HCT116 (cell line): ENCODE data around the gene TBC1D2B. TPM values are rescaled to one million over a fixed set of nuclear protein-coding genes. Genes with fewer than 3 reads are reported as not detected.

Experiments used
- ATAC-seq: fragments of 200-7000 bp; cut with Tn5 transposase; 2 replicates; pipeline ENCODE4 v1.9.1; 2020; ENCODE audit warnings: mild to moderate bottlenecking, moderate library complexity
- BruUV-seq: library from RNA; stranded (reverse); fragments of 400-500 nt; replicated peaks from 2 replicates; lab custom pipeline; 2021; lab: Mats Ljungman, UMichigan
- CTCF ChIA-PET: fragments of 300-600 bp; sonication (Branson Sonifier 250); formaldehyde crosslinking; loops from one replicate; lab custom pipeline; 2021; ENCODE audit warnings: antibody characterized with exemption; lab: Charles Lee
- POLR2A ChIA-PET: fragments of 300-600, 350-600 bp; sonication (Branson Sonifier 250); formaldehyde crosslinking; loops from one replicate; lab custom pipeline; 2021; ENCODE audit warnings: antibody characterized with exemption; lab: Charles Lee
- RAD21 ChIA-PET, 2 experiments: fragments of 300-600 bp; sonication (Branson Sonifier 250); formaldehyde crosslinking; loops; one replicate each; lab custom pipeline; 2023; ENCODE audit warnings: low total read pairs in 2 of 2; ENCODE audit not compliant: uncharacterized antibody in 2 of 2, unreplicated experiment in 2 of 2, low non-redundant PET in 1 of 2; lab: Charles Lee
- DNase-seq: peaks from one replicate; pipeline ENCODE4 v3.0.0-alpha.2; 2010; ENCODE audit warnings: low read depth, low spot score
- H2AFZ ChIP-seq: fragments of 200-600 bp; shearing (Covaris generic), sonication (generic); 2 replicates; pipeline ENCODE4 v1.6.1; 2017; ENCODE audit warnings: low read depth, mixed run types, mixed read lengths, antibody characterized with exemption, low read length; ENCODE audit not compliant: poor library complexity, severe bottlenecking
- H3K27ac ChIP-seq: 2 replicates; pipeline ENCODE4 v1.5.1; 2012; ENCODE audit warnings: low read depth, low read length
- H3K27me3 ChIP-seq: fragments of 200-600 bp; sonication (generic); 2 replicates; pipeline ENCODE4 v1.6.1; 2016; ENCODE audit warnings: mixed run types, low read length, mixed read lengths; ENCODE audit not compliant: insufficient read depth
- H3K36me3 ChIP-seq, 2 experiments: fragments of 200-500 bp in 1 of 2; fragments of 200-600 bp in 1 of 2; sonication (Bioruptor generic) in 1 of 2; sonication (generic) in 1 of 2; 2 replicates each; pipeline versions ENCODE4 v1.5.1 to v1.6.1; 2014 to 2016; ENCODE audit warnings: low read length in 2 of 2, inconsistent platforms in 1 of 2, mixed read lengths in 1 of 2, mixed run types in 1 of 2; ENCODE audit not compliant: insufficient read depth in 2 of 2, control insufficient read depth in 1 of 2
- H3K4me1 ChIP-seq, 2 experiments: fragments of 200-600 bp in 1 of 2; sonication (generic) in 1 of 2; 2 replicates each; pipeline versions ENCODE4 v1.5.1 to v1.6.1; 2012 to 2017; ENCODE audit warnings: low read length in 2 of 2, inconsistent platforms in 1 of 2, mild to moderate bottlenecking in 1 of 2, mixed read lengths in 1 of 2, mixed run types in 1 of 2, moderate library complexity in 1 of 2; ENCODE audit not compliant: insufficient read depth in 2 of 2, control insufficient read depth in 1 of 2
- H3K4me2 ChIP-seq: fragments of 200-600 bp; sonication (generic); 2 replicates; pipeline ENCODE4 v1.6.1; 2017; ENCODE audit warnings: mixed run types, low read length, mixed read lengths
- H3K4me3 ChIP-seq, 2 experiments: fragments of 200-600 bp in 1 of 2; sonication (generic) in 1 of 2; replicated peaks in 1 of 2; 2 replicates each; pipeline ENCODE4 v1.5.1; 2011 to 2016; ENCODE audit warnings: low read length in 2 of 2, control low read depth in 1 of 2, low read depth in 1 of 2, mild to moderate bottlenecking in 1 of 2, mixed read lengths in 1 of 2, mixed run types in 1 of 2
- H3K79me2 ChIP-seq: fragments of 200-600 bp; sonication (generic); 2 replicates; pipeline ENCODE4 v1.6.1; 2017; ENCODE audit warnings: mild to moderate bottlenecking, mixed run types, low read length, moderate library complexity, mixed read lengths; ENCODE audit not compliant: insufficient read depth
- H3K9ac ChIP-seq: fragments of 200-600 bp; sonication (generic); 2 replicates; pipeline ENCODE4 v1.6.1; 2016; ENCODE audit warnings: low read length, mixed read lengths
- H3K9me2 ChIP-seq: fragments of 200-600 bp; sonication (generic), shearing (Covaris generic); 2 replicates; pipeline ENCODE4 v1.6.1; 2017; ENCODE audit warnings: mixed run types, mild to moderate bottlenecking, moderate library complexity; ENCODE audit not compliant: insufficient read depth
- H3K9me3 ChIP-seq, 2 experiments: fragments of 200-500 bp in 1 of 2; fragments of 200-600 bp in 1 of 2; sonication (Bioruptor generic) in 1 of 2; sonication (generic) in 1 of 2; 2 replicates each; pipeline ENCODE4 v1.6.1; 2014 to 2017; ENCODE audit warnings: low read length in 2 of 2, mixed read lengths in 2 of 2, inconsistent platforms in 1 of 2, low read depth in 1 of 2, mild to moderate bottlenecking in 1 of 2, mixed run types in 1 of 2, moderate library complexity in 1 of 2; ENCODE audit not compliant: control insufficient read depth in 1 of 2, insufficient read depth in 1 of 2
- H4K20me1 ChIP-seq: fragments of 200-600 bp; sonication (generic), shearing (Covaris generic); 2 replicates; pipeline ENCODE4 v1.6.1; 2017; ENCODE audit warnings: mixed run types, mild to moderate bottlenecking, moderate library complexity; ENCODE audit not compliant: insufficient read depth
- CBX3 ChIP-seq: IDR thresholded peaks from 2 replicates; pipeline ENCODE4 v1.6.1; 2012; ENCODE audit warnings: low read depth
- CEBPB ChIP-seq: IDR thresholded peaks from 2 replicates; pipeline ENCODE4 v1.6.1; 2012; ENCODE audit warnings: low read depth
- CTCF ChIP-seq, 3 experiments: fragments of 200-600 bp in 1 of 3; sonication (generic) in 1 of 3; IDR thresholded peaks in 2 of 3; conservative IDR thresholded peaks in 1 of 3; 2 replicates each; pipeline ENCODE4 v1.5.1; 2012 to 2017; ENCODE audit warnings: low read depth in 2 of 3, low read length in 2 of 3, antibody characterized with exemption in 1 of 3, borderline replicate concordance in 1 of 3, control low read depth in 1 of 3, mild to moderate bottlenecking in 1 of 3, mixed read lengths in 1 of 3, mixed run types in 1 of 3, moderate library complexity in 1 of 3; ENCODE audit not compliant: insufficient read depth in 1 of 3
- EGR1 ChIP-seq: IDR thresholded peaks from 2 replicates; pipeline ENCODE4 v1.6.1; 2012; ENCODE audit warnings: low read depth
- EZH2phosphoT487 ChIP-seq: fragments of 200-600 bp; IDR thresholded peaks from 2 replicates; pipeline ENCODE4 v1.6.1; 2018; ENCODE audit warnings: antibody characterized with exemption, borderline replicate concordance
- FOSL1 ChIP-seq: IDR thresholded peaks from 2 replicates; pipeline ENCODE4 v1.6.1; 2012; ENCODE audit warnings: low read depth
- POLR2A ChIP-seq: IDR thresholded peaks from 2 replicates; pipeline ENCODE4 v1.7.0; 2011; ENCODE audit warnings: borderline replicate concordance; ENCODE audit not compliant: insufficient read depth, insufficient read length; ENCODE audit errors: extremely low read depth
- SIN3A ChIP-seq: IDR thresholded peaks from 2 replicates; pipeline ENCODE4 v1.6.1; 2012; ENCODE audit warnings: low read depth
- YY1 ChIP-seq: IDR thresholded peaks from 2 replicates; pipeline ENCODE4 v1.6.1; 2011; ENCODE audit warnings: low read length, low read depth, moderate library complexity, mild to moderate bottlenecking; ENCODE audit not compliant: insufficient replicate concordance; ENCODE audit errors: extremely low read depth
- ZBTB33 ChIP-seq: IDR thresholded peaks from 2 replicates; pipeline ENCODE4 v1.6.1; 2011; ENCODE audit warnings: mild to moderate bottlenecking, low read length, moderate library complexity; ENCODE audit not compliant: insufficient replicate concordance; ENCODE audit errors: extremely low read depth
- ZFX ChIP-seq: fragments of 450-650 bp; IDR thresholded peaks from 2 replicates; pipeline ENCODE4 v1.6.1; 2017
- ZNF274 ChIP-seq: fragments of 200-500 bp; sonication (Bioruptor generic); IDR thresholded peaks from 2 replicates; pipeline ENCODE4 v1.6.1; 2014; ENCODE audit warnings: mild to moderate bottlenecking, low read depth, low read length, inconsistent platforms
- intact Hi-C: fragments of 100-400 bp; cut with micrococcal nuclease; formaldehyde crosslinking; loops from 2 replicates; pipeline ENCODE4 v1.10.0; 2022
- total RNA-seq: library from RNA; stranded (reverse); gene quantifications from one replicate; pipeline ENCODE4 v1.2.1, GENCODE V29; 2021; ENCODE audit not compliant: unreplicated experiment
- TF ChIP-seq, protein P1 (sequence below): IDR thresholded peaks from 2 replicates; pipeline ENCODE4 v1.6.1; 2012

Gene TBC1D2B
- total RNA-seq, 1 experiment from 2014 or later = 16.6 TPM

GRCh38 chr15:78087951-78088772, 10.7 kb upstream of the TBC1D2B start:
- DNase-seq = no peak
- no peak overlapping the region for H2AFZ ChIP-seq
- no TSS peak for BruUV-seq
- no peak overlapping the region for H3K9ac ChIP-seq
- no peak for TF ChIP-seq CTCF (IDR thresholded peaks at IDR 0.05 in 2 of 3, conservative IDR thresholded peaks at IDR 0.05 in 1 of 3; ENCODE audit: borderline replicate concordance in 1 of 3, insufficient read depth in 1 of 3, low read depth in 2 of 3, low read length in 2 of 3)
- no peak for TF ChIP-seq CBX3
- TF ChIP-seq EGR1 = no peak
- no peak for TF ChIP-seq POLR2A
- TF ChIP-seq, protein P1, sequence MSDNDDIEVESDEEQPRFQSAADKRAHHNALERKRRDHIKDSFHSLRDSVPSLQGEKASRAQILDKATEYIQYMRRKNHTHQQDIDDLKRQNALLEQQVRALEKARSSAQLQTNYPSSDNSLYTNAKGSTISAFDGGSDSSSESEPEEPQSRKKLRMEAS = no peak
- no peak for TF ChIP-seq FOSL1
- no peak for TF ChIP-seq ZFX
- no peak for TF ChIP-seq ZNF274
- no peak for TF ChIP-seq YY1
- TF ChIP-seq EZH2phosphoT487 = no peak
- no peak for TF ChIP-seq CEBPB
- no peak for TF ChIP-seq ZBTB33
- no peak for TF ChIP-seq SIN3A
- no peak overlapping the region for H3K4me3 ChIP-seq
- no peak overlapping the region for H3K27ac ChIP-seq
- no peaks in the 10 kb centered on the region for H3K27me3 ChIP-seq
- no peaks in the 10 kb centered on the region for H3K9me2 ChIP-seq
- RAD21 ChIA-PET = no interaction called here
- CTCF ChIA-PET = no interaction called here
- H3K4me2 ChIP-seq = no peak overlapping the region
- H4K20me1 ChIP-seq = no peaks in the 10 kb centered on the region
- no peaks in the 10 kb centered on the region for H3K36me3 ChIP-seq
- no peaks in the 10 kb centered on the region for H3K79me2 ChIP-seq
- intact Hi-C loops = no loop called here
- H3K4me1 ChIP-seq = no peaks in the 10 kb centered on the region
- ATAC-seq = no peak
- no peaks in the 10 kb centered on the region for H3K9me3 ChIP-seq
- POLR2A ChIA-PET = no interaction called here
